Tibial nerve (tissue), 4 donors: ENCODE data around the gene WDR82.

Experiments
- EP300 ChIP-seq, 2 donors: sonication (generic); formaldehyde crosslinking; IDR thresholded peaks; one replicate each; pipeline ENCODE4 v1.6.1; 2017; ENCODE audit warnings: antibody characterized with exemption in 2 of 2, mild to moderate bottlenecking in 1 of 2
- POLR2A ChIP-seq, 2 donors: fragments of 450-650 bp; IDR thresholded peaks; one replicate each; pipeline ENCODE4 v1.6.1; 2017; ENCODE audit warnings: antibody characterized with exemption in 2 of 2, mild to moderate bottlenecking in 2 of 2, moderate library complexity in 2 of 2
- TF ChIP-seq, protein P1 (sequence below), 5 experiments: fragments of 200-600 bp in 3 of 5; fragments of 450-650 bp in 2 of 5; sonication (generic) in 3 of 5; IDR thresholded peaks; one replicate each; pipeline ENCODE4 v1.5.1; 2016 to 2019; ENCODE audit warnings: antibody characterized with exemption in 5 of 5, mild to moderate bottlenecking in 3 of 5, moderate library complexity in 2 of 5

DNA sequence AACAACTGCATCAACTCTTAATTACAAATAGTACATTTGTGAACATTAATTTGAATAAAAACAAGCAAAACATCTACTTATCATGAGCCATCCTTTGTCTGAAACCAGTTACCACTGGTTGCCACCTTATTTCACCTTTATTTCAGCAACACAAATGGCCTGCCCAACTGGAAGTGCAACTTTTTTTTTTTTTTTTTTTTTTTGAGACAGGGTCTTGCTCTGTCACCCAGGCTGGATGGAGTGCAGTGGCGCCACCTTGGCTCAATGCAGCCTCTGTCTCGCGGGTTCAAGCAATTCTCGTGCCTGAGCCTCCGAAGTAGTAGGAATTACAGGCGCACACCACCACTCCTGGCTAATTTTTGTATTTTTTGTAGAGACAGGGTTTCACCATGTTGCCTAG is 13.1 kb downstream of the WDR82 start:
- TF ChIP-seq, protein P1, sequence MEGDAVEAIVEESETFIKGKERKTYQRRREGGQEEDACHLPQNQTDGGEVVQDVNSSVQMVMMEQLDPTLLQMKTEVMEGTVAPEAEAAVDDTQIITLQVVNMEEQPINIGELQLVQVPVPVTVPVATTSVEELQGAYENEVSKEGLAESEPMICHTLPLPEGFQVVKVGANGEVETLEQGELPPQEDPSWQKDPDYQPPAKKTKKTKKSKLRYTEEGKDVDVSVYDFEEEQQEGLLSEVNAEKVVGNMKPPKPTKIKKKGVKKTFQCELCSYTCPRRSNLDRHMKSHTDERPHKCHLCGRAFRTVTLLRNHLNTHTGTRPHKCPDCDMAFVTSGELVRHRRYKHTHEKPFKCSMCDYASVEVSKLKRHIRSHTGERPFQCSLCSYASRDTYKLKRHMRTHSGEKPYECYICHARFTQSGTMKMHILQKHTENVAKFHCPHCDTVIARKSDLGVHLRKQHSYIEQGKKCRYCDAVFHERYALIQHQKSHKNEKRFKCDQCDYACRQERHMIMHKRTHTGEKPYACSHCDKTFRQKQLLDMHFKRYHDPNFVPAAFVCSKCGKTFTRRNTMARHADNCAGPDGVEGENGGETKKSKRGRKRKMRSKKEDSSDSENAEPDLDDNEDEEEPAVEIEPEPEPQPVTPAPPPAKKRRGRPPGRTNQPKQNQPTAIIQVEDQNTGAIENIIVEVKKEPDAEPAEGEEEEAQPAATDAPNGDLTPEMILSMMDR (IDR thresholded peaks at IDR 0.05), result no peak
- TF ChIP-seq POLR2A (IDR thresholded peaks at IDR 0.05) (no peak), EP300 (IDR thresholded peaks at IDR 0.05) (no peak)
